Lung (tissue), 12 donors: Measurements from ENCODE around the gene PNPLA2. TPM values are rescaled to one million over a fixed set of nuclear protein-coding genes. Genes with fewer than 3 reads are reported as not detected.

Source experiments
- ATAC-seq: fragments of 200-7000 bp; cut with Tn5 transposase; one replicate; pipeline ENCODE4 v1.9.1; 2020; ENCODE audit warnings: moderate number of reproducible peaks; ENCODE audit not compliant: insufficient read depth, low FRiP score
- DNase-seq, 3 donors: peaks; one replicate each; pipeline ENCODE4 v3.0.0-alpha.2; 2013 to 2017
- H3K27ac ChIP-seq, 2 donors: one replicate each; pipeline ENCODE4 v1.5.1; 2013; ENCODE audit warnings: mild to moderate bottlenecking in 2 of 2, moderate library complexity in 2 of 2, control low read depth in 1 of 2, inconsistent platforms in 1 of 2, low read depth in 1 of 2, low read length in 1 of 2
- H3K27me3 ChIP-seq, 3 donors: one replicate each; pipeline ENCODE4 v1.5.1; 2013; ENCODE audit warnings: low read length in 2 of 3; ENCODE audit not compliant: control insufficient read depth in 3 of 3, insufficient read depth in 3 of 3
- H3K36me3 ChIP-seq, 4 donors: one replicate each; pipeline ENCODE4 v1.5.1; 2013; ENCODE audit warnings: low read length in 4 of 4, mild to moderate bottlenecking in 1 of 4, moderate library complexity in 1 of 4; ENCODE audit not compliant: control insufficient read depth in 4 of 4, insufficient read depth in 4 of 4
- H3K4me1 ChIP-seq, 5 donors: one replicate each; pipeline ENCODE4 v1.5.1; 2013; ENCODE audit warnings: low read length in 5 of 5, mild to moderate bottlenecking in 2 of 5, moderate library complexity in 1 of 5; ENCODE audit not compliant: control insufficient read depth in 5 of 5, insufficient read depth in 5 of 5
- H3K4me3 ChIP-seq: one replicate; pipeline ENCODE4 v1.5.1; 2013; ENCODE audit warnings: mild to moderate bottlenecking, control low read depth, moderate library complexity
- H3K9ac ChIP-seq, 2 donors: one replicate each; pipeline ENCODE4 v1.5.1; 2013; ENCODE audit warnings: low read length in 2 of 2, control low read depth in 1 of 2; ENCODE audit not compliant: insufficient read depth in 1 of 2
- H3K9me3 ChIP-seq, 4 donors: one replicate each; pipeline ENCODE4 v1.5.1; 2013; ENCODE audit warnings: low read length in 3 of 4, mild to moderate bottlenecking in 1 of 4, moderate library complexity in 1 of 4; ENCODE audit not compliant: control insufficient read depth in 4 of 4, insufficient read depth in 3 of 4
- WGBS, 2 donors: extraction: QIAGEN DNeasy Blood & Tissue Kit; methylation state at CpG; one replicate each; pipeline ENCODE4 v1.1.7; 2013; 5-methylcytosine and 5-hydroxymethylcytosine counted together
- polyA plus RNA-seq, 2 donors: library from polyadenylated mRNA; stranded (reverse); fragments of 200-250 nt; gene quantifications; one replicate each; pipeline ENCODE4 v1.2.1, GENCODE V29; 2013
- total RNA-seq, 2 donors: library from RNA; depleted of rRNA in 1 of 2; stranded (reverse); fragments of >200 nt in 1 of 2; gene quantifications; one replicate each; pipeline ENCODE4 v1.2.1, GENCODE V29; 2014 to 2021
- TF ChIP-seq, protein P1 (sequence below): IDR thresholded peaks from 2 replicates; pipeline ENCODE4 v1.5.1; 2012; ENCODE audit warnings: mild to moderate bottlenecking; ENCODE audit errors: control extremely low read depth, extremely low read depth
- donor health status: control.
- donor health status: control.
- donor health status: Bipolar disorder and iron deficiency.
- donor health status: healthy.
- donor health status: DM: yes; HTN: yes; CAD: no.

PNPLA2 gene
- total and polyA plus RNA-seq, 4 donors: 65.1 to 160 (median 84.2) TPM

DNA sequence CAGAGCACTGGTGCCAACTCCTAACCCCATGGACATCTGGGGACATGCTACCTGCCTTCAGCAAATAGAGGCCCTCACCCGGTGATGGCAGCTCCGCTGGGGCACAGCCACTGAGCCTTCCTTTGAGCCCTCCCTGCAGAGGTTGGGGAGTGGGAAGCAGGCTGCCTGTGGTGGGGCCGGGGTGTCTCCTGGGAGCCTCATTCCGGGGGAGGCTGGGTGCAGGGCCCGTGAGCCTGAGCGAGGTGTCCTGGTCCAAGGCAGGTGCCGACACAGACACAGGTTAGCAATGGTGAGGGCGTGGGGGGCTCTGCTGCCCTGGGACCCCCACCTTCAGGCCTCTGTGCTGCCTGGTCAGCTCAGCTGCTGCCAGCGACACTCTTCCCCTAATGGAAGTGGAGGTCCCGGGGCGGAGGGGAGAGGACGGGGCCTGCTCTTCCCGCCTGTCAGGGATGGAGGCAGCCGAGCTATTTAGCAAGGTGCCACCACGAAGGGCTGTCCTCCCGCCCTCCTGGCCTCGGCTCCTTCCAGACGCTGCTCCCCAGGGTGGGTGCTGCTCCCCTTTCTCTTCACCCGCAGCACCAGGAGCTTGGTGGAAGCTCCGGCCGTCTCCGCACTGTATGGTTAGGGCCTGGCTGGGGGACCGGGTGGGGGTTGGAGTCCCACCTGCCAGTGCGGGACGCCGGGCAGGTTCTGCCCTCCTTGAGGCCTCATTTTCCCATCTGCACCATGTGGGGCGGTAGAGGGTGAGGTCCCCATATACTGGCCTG is 35.2 kb downstream of the PNPLA2 start:
- Histone ChIP-seq H3K27ac (no peak overlapping the region), H3K4me1 (peaks cover 0 to 24% (median 8%) of the 10 kb centered on the region in 5 donors), H3K36me3 (peaks cover 0 to 35% (median 0%) of the 10 kb centered on the region in 4 donors), H3K9ac (no peak overlapping the region), H3K4me3 (no peak overlapping the region), H3K9me3 (no peaks in the 10 kb centered on the region), H3K27me3 (no peaks in the 10 kb centered on the region)
- ATAC-seq: no peak
- WGBS, 2 donors: 93 to 94% methylated on average over 24 to 27 of the region's 27 CpGs
- TF ChIP-seq, protein P1, sequence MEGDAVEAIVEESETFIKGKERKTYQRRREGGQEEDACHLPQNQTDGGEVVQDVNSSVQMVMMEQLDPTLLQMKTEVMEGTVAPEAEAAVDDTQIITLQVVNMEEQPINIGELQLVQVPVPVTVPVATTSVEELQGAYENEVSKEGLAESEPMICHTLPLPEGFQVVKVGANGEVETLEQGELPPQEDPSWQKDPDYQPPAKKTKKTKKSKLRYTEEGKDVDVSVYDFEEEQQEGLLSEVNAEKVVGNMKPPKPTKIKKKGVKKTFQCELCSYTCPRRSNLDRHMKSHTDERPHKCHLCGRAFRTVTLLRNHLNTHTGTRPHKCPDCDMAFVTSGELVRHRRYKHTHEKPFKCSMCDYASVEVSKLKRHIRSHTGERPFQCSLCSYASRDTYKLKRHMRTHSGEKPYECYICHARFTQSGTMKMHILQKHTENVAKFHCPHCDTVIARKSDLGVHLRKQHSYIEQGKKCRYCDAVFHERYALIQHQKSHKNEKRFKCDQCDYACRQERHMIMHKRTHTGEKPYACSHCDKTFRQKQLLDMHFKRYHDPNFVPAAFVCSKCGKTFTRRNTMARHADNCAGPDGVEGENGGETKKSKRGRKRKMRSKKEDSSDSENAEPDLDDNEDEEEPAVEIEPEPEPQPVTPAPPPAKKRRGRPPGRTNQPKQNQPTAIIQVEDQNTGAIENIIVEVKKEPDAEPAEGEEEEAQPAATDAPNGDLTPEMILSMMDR: no peak
- no peak for DNase-seq

DNA sequence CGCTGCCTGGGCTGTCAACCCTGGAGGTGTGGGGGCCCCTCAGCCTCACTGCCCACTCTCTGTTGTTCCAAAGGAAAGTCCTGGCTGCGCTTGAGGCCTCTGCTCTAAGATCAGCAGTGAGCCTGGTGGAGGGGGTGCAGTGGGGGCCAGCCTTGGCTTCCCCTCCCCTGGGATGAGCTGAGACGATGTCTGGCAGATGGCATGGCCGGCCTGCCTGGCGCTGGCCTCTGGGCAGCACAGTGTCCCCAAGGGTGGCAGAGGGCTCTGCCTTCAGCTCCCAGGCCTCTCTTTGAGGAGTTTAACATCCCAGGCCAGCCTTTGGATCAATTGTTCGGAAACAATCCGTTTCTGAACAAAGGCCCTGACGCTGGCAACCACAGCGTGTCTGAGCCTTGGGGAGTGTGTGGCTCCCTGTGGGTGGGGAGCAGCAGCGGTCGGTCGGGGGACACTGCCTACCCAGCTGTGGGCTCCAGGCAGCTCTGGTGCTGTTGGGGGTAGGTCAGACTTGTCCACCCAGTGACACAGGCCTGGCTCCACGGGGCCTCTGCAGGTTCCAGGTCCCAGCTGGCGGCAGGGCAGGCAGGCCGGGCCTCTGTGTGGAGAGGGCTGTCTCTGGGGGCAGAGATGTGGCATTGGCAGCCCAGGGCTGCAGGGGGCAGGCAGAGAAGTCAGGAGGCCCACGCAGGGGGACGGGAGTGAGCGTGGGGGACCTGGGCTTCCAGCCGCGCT is 36.1 kb downstream of the PNPLA2 start:
- H3K27ac ChIP-seq: no peak overlapping the region
- no peak for ATAC-seq
- TF ChIP-seq, protein P1: no peak

DNA sequence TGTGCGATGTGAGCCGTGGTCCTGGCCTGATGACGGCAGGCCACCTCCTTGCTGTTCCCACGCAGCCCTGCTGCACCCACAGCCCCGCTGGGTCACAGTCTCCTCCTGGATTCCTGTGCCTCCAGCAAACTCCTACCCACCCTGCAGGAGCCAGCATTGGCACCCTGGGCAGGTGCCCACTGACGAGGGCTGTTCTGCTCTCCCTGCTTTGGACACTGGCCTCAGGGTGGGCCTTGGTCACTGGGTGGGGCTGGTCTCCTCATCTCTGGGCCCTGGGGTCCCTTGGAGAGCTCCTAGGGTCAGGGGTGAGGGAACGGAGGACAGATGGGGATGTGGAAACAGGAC is 36.6 kb downstream of the PNPLA2 start:
- H3K36me3 ChIP-seq: peaks cover 0 to 35% (median 0%) of the 10 kb centered on the region in 4 donors
- H3K9ac ChIP-seq: no peak overlapping the region
- H3K9me3 ChIP-seq: no peaks in the 10 kb centered on the region
- TF ChIP-seq, protein P1: no peak
- 90 to 94% methylated on average over 4 to 7 of the region's 7 CpGs for WGBS, 2 donors
- DNase-seq: no peak
- H3K4me1 ChIP-seq: peaks cover 0 to 29% (median 12%) of the 10 kb centered on the region in 5 donors
- no peak overlapping the region for H3K27ac ChIP-seq
- no peak for ATAC-seq
- H3K27me3 ChIP-seq: no peaks in the 10 kb centered on the region
- H3K4me3 ChIP-seq: no peak overlapping the region

More for the DNA sequence above, 36.1 kb downstream of the PNPLA2 start:
- Histone ChIP-seq H3K36me3 (peaks cover 0 to 35% (median 0%) of the 10 kb centered on the region in 4 donors), H3K4me1 (peaks cover 0 to 27% (median 16%) of the 10 kb centered on the region in 5 donors), H3K4me3 (no peak overlapping the region), H3K9ac (no peak overlapping the region), H3K27me3 (no peaks in the 10 kb centered on the region), H3K9me3 (no peaks in the 10 kb centered on the region)
- no peak for DNase-seq
- 90% methylated on average over 15 to 20 of the region's 20 CpGs for WGBS, 2 donors
